Cardiac muscle cell (in vitro differentiated cells and primary cell): ENCODE measurements around the gene OSBPL3. TPM values are rescaled to one million over a fixed set of nuclear protein-coding genes. Genes with fewer than 3 reads are reported as not detected.

Experiments
- DNase-seq, 2 donors: peaks; one replicate each; pipeline versions ENCODE4 v3.0.0 to v3.0.0-alpha.2; 2010 to 2017; ENCODE audit warnings: low read depth in 1 of 2, low spot score in 1 of 2
- H3K27ac ChIP-seq: fragments of 200-600 bp; sonication (generic); 2 replicates; pipeline ENCODE4 v1.5.1; 2016
- H3K27me3 ChIP-seq: fragments of 200-600 bp; sonication (generic); 2 replicates; pipeline ENCODE4 v1.6.0; 2016; ENCODE audit warnings: control low read depth
- H3K36me3 ChIP-seq: fragments of 200-600 bp; sonication (generic); 2 replicates; pipeline ENCODE4 v1.5.1; 2016; ENCODE audit warnings: control low read depth
- H3K4me1 ChIP-seq: fragments of 200-600 bp; sonication (generic); 2 replicates; pipeline ENCODE4 v1.8.1; 2017; ENCODE audit warnings: low read depth, mild to moderate bottlenecking, mixed run types
- H3K4me3 ChIP-seq: fragments of 200-600 bp; sonication (generic); 2 replicates; pipeline ENCODE4 v1.5.1; 2016; ENCODE audit warnings: mild to moderate bottlenecking
- H3K9me3 ChIP-seq: fragments of 200-600 bp; sonication (generic); 2 replicates; pipeline ENCODE4 v1.5.1; 2017; ENCODE audit warnings: low read depth, mild to moderate bottlenecking, control low read depth
- polyA plus RNA-seq: library from polyadenylated mRNA; unstranded; fragments of >200 nt; fragmentation: Nextera tagmentation; extraction: Ambion mirVana; gene quantifications from 2 replicates; pipeline ENCODE4 v1.2.1, GENCODE V29; 2016
- total RNA-seq: library from RNA; depleted of rRNA; stranded (reverse); fragments of >200 nt; gene quantifications from 2 replicates; pipeline ENCODE4 v1.2.3, GENCODE V29; 2016
- TF ChIP-seq, protein P1 (sequence below): IDR thresholded peaks from 2 replicates; pipeline ENCODE4 v1.5.1; 2012; ENCODE audit warnings: low read depth, mild to moderate bottlenecking, low read length

OSBPL3 gene
- total and polyA plus RNA-seq, 2 experiments from 2014 or later = 7.5 to 8.2 TPM

GRCh38 chr7:24987331-24987842, 7.4 kb upstream of the OSBPL3 start:
- TF ChIP-seq, protein P1, sequence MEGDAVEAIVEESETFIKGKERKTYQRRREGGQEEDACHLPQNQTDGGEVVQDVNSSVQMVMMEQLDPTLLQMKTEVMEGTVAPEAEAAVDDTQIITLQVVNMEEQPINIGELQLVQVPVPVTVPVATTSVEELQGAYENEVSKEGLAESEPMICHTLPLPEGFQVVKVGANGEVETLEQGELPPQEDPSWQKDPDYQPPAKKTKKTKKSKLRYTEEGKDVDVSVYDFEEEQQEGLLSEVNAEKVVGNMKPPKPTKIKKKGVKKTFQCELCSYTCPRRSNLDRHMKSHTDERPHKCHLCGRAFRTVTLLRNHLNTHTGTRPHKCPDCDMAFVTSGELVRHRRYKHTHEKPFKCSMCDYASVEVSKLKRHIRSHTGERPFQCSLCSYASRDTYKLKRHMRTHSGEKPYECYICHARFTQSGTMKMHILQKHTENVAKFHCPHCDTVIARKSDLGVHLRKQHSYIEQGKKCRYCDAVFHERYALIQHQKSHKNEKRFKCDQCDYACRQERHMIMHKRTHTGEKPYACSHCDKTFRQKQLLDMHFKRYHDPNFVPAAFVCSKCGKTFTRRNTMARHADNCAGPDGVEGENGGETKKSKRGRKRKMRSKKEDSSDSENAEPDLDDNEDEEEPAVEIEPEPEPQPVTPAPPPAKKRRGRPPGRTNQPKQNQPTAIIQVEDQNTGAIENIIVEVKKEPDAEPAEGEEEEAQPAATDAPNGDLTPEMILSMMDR = no peak
- no peaks in the 10 kb centered on the region for H3K36me3 ChIP-seq
- peaks cover 7% of the 10 kb centered on the region for H3K27me3 ChIP-seq
- DNase-seq = no peak
- no peaks in the 10 kb centered on the region for H3K4me1 ChIP-seq
- no peak overlapping the region for H3K4me3 ChIP-seq
- H3K9me3 ChIP-seq = no peaks in the 10 kb centered on the region
- no peak overlapping the region for H3K27ac ChIP-seq

DNA sequence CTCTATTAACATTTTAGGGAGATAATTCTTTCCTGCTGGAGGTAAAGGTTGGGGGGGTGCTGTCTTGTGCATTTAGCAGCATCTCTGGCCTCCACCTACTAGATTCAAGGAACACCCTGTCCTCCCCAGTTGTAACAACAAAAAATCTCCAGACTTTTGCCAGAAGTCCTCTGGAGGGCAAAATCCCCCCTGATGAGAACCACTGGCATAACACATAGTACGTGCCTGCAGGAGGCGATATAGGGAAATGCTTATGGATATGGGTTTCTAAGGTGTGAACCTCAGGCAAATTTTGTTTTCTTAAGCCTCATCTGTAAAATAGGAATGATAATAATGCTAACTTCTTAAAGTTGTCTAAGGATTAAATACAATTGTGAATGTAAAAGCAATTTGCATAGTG, 2.9 kb upstream of the OSBPL3 start:
- no peak overlapping the region for H3K4me3 ChIP-seq
- peaks cover 24% of the 10 kb centered on the region for H3K27me3 ChIP-seq
- H3K36me3 ChIP-seq = no peaks in the 10 kb centered on the region
- H3K27ac ChIP-seq = no peak overlapping the region
- TF ChIP-seq, protein P1 = peak; percentile 35
- peaks cover 4% of the 10 kb centered on the region for H3K4me1 ChIP-seq
- DNase-seq = peak in 1 of 2 donors; percentile 7
- H3K9me3 ChIP-seq = no peaks in the 10 kb centered on the region

DNA sequence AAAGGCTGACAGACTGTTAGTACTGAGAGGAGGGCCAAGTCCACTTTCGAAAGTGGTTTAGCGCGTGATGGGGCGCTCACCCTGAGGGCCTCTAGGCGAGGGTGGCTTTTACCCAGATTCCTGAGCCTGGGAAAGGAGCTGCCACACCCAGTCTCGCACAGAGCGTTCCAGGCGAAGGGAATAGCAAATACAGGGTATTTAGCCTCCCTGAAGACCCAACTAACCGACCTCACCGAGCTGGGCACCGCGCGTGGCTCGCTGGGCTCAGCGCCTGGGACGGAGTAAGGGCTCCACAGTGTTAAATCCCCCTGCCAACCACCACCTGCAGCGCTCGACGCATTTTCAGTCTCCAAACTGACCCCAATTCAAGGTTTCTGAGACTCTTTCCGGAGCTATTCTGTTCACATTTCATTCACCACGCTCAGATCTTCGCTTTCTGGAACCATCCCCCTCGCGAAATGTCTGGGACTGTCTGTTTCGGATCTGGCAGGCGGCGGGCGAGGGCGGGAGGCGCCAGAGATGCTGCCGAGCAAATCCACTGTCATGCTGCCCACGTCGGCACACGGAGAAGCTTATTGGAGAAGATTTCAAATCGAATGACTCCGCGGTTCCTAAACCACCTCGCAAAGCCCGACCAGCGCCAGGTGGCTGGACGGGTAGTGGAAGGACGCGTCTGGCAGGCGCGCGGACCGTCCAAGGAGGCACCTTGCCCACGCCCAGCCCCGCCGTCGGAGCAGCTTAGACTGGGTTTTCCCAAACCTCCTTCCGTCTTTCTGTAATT, 1.4 kb upstream of the OSBPL3 start:
- Histone ChIP-seq H3K27ac (no peak overlapping the region), H3K36me3 (no peaks in the 10 kb centered on the region), H3K4me1 (peaks cover 4% of the 10 kb centered on the region), H3K4me3 (peak overlapping the region; percentile 67), H3K9me3 (no peaks in the 10 kb centered on the region), H3K27me3 (peaks cover 24% of the 10 kb centered on the region)
- DNase-seq = peak; percentile 38 to 39
- TF ChIP-seq, protein P1 = no peak

DNA sequence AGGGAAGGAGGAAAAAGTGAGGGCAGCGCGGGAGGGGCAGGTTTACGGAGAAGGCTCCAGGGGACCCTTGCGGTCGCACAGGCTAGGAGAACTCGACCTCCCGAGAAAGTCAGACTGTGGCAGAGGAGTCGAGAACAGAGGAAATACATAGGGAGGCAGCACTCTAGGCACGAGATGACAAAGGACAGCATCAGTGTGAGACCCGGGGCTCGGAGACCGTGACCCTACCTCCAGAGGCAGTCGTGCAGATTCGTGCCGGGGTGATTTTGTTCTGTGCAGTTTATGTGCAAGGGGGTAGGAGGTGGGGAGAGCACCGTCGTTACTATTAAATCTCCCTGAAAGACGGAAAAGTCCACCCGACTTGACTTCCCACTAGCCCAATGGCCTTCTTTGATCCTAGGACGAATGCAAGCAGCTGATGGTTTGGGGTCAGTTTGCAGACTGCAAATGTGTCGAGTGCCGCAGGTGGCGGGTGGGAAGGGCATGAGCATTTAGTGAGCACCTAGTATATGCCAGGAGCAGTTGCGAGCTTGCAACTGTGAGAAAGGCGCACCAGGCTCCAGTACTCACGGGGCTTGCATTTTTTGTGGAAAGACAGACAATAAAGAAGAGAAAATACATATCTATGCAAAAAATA, 674 bp upstream of the OSBPL3 start:
- peaks cover 24% of the 10 kb centered on the region for H3K27me3 ChIP-seq
- DNase-seq = peak in 1 of 2 donors; percentile 43

DNA sequence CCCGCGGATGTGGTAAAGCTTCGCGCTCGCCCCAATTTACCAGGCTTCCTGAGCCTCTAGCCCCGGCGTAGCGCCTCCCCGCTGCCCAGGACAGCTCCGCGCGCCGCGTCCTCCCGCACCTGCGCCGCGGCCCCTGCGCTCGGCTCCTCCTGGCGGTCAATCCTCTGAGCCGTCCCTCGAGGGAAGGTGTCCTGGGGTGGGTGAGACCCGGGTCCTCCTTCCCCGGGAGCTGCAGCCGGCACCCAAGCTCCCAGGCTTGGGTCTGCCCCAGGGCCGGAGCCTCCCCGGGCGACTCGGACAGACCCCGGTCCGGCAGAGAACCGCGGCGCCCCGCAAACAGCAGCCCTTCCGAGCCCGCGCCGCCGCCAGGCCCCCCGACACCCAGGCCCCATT, 512 bp downstream of the OSBPL3 start:
- peaks cover 24% of the 10 kb centered on the region for H3K27me3 ChIP-seq

More for the DNA sequence above, 674 bp upstream of the OSBPL3 start:
- peak overlapping the region; percentile 61 for H3K27ac ChIP-seq
- H3K4me1 ChIP-seq = peaks cover 4% of the 10 kb centered on the region
- no peaks in the 10 kb centered on the region for H3K36me3 ChIP-seq
- TF ChIP-seq, protein P1 = no peak
- H3K9me3 ChIP-seq = no peaks in the 10 kb centered on the region
- H3K4me3 ChIP-seq = peak overlapping the region; percentile 67

More for the DNA sequence above, 512 bp downstream of the OSBPL3 start:
- peak; percentile 68 to 71 for DNase-seq
- Histone ChIP-seq H3K9me3 (no peaks in the 10 kb centered on the region), H3K4me1 (peaks cover 4% of the 10 kb centered on the region), H3K36me3 (no peaks in the 10 kb centered on the region), H3K27ac (peak overlapping the region; percentile 45), H3K4me3 (peak overlapping the region; percentile 67)
- TF ChIP-seq, protein P1 = peak; percentile 48
